ENCODE results near the gene ARHGAP18. TPM values are rescaled to one million over a fixed set of nuclear protein-coding genes. Genes with fewer than 3 reads are reported as not detected.

Gene ARHGAP18
- total RNA-seq, 5 donors from 2014 or later (not counting 1 experiment from before 2014, with no cell fraction given) = 3.6 to 4.3 (median 4.0) TPM

- no peaks in the 10 kb centered on the region for H3K9me3 Mint-ChIP-seq
Observed at GRCh38 chr6:129596522-129596921, 113.5 kb downstream of the ARHGAP18 start.

GRCh38 chr6:129593233-129593564 is 116.8 kb downstream of the ARHGAP18 start:
- Mint-ChIP-seq H3K9me3 (no peaks in the 10 kb centered on the region), H3K4me3 (no peak overlapping the region), H3K36me3 (no peaks in the 10 kb centered on the region), H3K4me1 (peaks cover 0 to 2% (median 0%) of the 10 kb centered on the region in 3 donors), H3K27me3 (no peaks in the 10 kb centered on the region), H3K27ac (no peak overlapping the region)
- ATAC-seq (replicated peaks in 1 of 4) (no peak), DNase-seq (no peak)
- Histone ChIP-seq H3K4me3 (ENCODE audit: control insufficient read depth in 1 of 2, extremely low read depth in 1 of 2, low read length in 1 of 2) (no peak overlapping the region), H3K27me3 (replicated peaks in 1 of 2; ENCODE audit: control insufficient read depth in 2 of 2, extremely low read depth in 1 of 2, insufficient read depth in 2 of 2, low read length in 1 of 2) (no peaks in the 10 kb centered on the region), H3K36me3 (ENCODE audit: control insufficient read depth in 2 of 2, extremely low read depth in 1 of 2, insufficient read depth in 1 of 2, low read length in 1 of 2) (no peaks in the 10 kb centered on the region), H3K9me3 (no peaks in the 10 kb centered on the region), H3K27ac (ENCODE audit: low read length) (no peak overlapping the region), H3K4me1 (ENCODE audit: control insufficient read depth in 1 of 2, extremely low read depth in 1 of 2, insufficient read depth in 2 of 2, low read length in 2 of 2) (no peaks in the 10 kb centered on the region)
- ChIA-PET CTCF (no interaction called here), POLR2A (no interaction called here)
- WGBS (ENCODE audit: insufficient coverage) = no CpG with 5 or more reads among the region's 3 CpGs

More at GRCh38 chr6:129596522-129596921, 113.5 kb downstream of the ARHGAP18 start:
- Mint-ChIP-seq H3K36me3 (no peaks in the 10 kb centered on the region), H3K4me1 (peaks cover 0 to 2% (median 0%) of the 10 kb centered on the region in 3 donors), H3K27ac (no peak overlapping the region), H3K4me3 (no peak overlapping the region), H3K27me3 (no peaks in the 10 kb centered on the region)
- CTCF ChIA-PET = interaction anchor here (0.7 to 5.9 kb wide), 16 partner anchors 11 to 686 kb away, joined by 3 to 147 read pairs (median 4); no protein-coding TSS in a partner anchor
- Histone ChIP-seq H3K27me3 (replicated peaks in 1 of 2; ENCODE audit: control insufficient read depth in 2 of 2, extremely low read depth in 1 of 2, insufficient read depth in 2 of 2, low read length in 1 of 2) (no peaks in the 10 kb centered on the region), H3K4me3 (ENCODE audit: control insufficient read depth in 1 of 2, extremely low read depth in 1 of 2, low read length in 1 of 2) (no peak overlapping the region), H3K36me3 (ENCODE audit: control insufficient read depth in 2 of 2, extremely low read depth in 1 of 2, insufficient read depth in 1 of 2, low read length in 1 of 2) (no peaks in the 10 kb centered on the region), H3K9me3 (no peaks in the 10 kb centered on the region), H3K4me1 (ENCODE audit: control insufficient read depth in 1 of 2, extremely low read depth in 1 of 2, insufficient read depth in 2 of 2, low read length in 2 of 2) (no peaks in the 10 kb centered on the region), H3K27ac (ENCODE audit: low read length) (no peak overlapping the region)
- POLR2A ChIA-PET = interaction anchor here (0.6 kb wide), 2 partner anchors 134 to 300 kb away, joined by 4 to 7 read pairs; no protein-coding TSS in a partner anchor
- ATAC-seq (replicated peaks in 1 of 4) (no peak), DNase-seq (no peak)
- 100% methylated on average over 1 of the region's 1 CpG for WGBS (ENCODE audit: insufficient coverage)

GRCh38 chr6:129592516-129593232 is 117.3 kb downstream of the ARHGAP18 start:
- H3K4me3 Mint-ChIP-seq = no peak overlapping the region
- H3K27me3 ChIP-seq (replicated peaks in 1 of 2; ENCODE audit: control insufficient read depth in 2 of 2, extremely low read depth in 1 of 2, insufficient read depth in 2 of 2, low read length in 1 of 2) = no peaks in the 10 kb centered on the region
- no peak overlapping the region for H3K27ac ChIP-seq (ENCODE audit: low read length)
- no peaks in the 10 kb centered on the region for H3K27me3 Mint-ChIP-seq
- DNase-seq = no peak
- no peaks in the 10 kb centered on the region for H3K9me3 ChIP-seq
- POLR2A ChIA-PET = interaction anchor here in 1 of 2 donors (0.6 kb wide), 1 partner anchor 568 kb away, joined by 3 read pairs; no protein-coding TSS in a partner anchor
- H3K27ac Mint-ChIP-seq = no peak overlapping the region
- no peak overlapping the region for H3K4me3 ChIP-seq (ENCODE audit: control insufficient read depth in 1 of 2, extremely low read depth in 1 of 2, low read length in 1 of 2)
- ATAC-seq (replicated peaks in 1 of 4) = no peak
- peaks cover 0 to 2% (median 0%) of the 10 kb centered on the region in 3 donors for H3K9me3 Mint-ChIP-seq
- H3K36me3 Mint-ChIP-seq = no peaks in the 10 kb centered on the region
- no peaks in the 10 kb centered on the region for H3K4me1 ChIP-seq (ENCODE audit: control insufficient read depth in 1 of 2, extremely low read depth in 1 of 2, insufficient read depth in 2 of 2, low read length in 2 of 2)
- H3K4me1 Mint-ChIP-seq = peaks cover 0 to 2% (median 0%) of the 10 kb centered on the region in 3 donors
- WGBS (ENCODE audit: insufficient coverage) = 100% methylated on average over 1 of the region's 6 CpGs
- H3K36me3 ChIP-seq (ENCODE audit: control insufficient read depth in 2 of 2, extremely low read depth in 1 of 2, insufficient read depth in 1 of 2, low read length in 1 of 2) = no peaks in the 10 kb centered on the region
- CTCF ChIA-PET = no interaction called here

DNA sequence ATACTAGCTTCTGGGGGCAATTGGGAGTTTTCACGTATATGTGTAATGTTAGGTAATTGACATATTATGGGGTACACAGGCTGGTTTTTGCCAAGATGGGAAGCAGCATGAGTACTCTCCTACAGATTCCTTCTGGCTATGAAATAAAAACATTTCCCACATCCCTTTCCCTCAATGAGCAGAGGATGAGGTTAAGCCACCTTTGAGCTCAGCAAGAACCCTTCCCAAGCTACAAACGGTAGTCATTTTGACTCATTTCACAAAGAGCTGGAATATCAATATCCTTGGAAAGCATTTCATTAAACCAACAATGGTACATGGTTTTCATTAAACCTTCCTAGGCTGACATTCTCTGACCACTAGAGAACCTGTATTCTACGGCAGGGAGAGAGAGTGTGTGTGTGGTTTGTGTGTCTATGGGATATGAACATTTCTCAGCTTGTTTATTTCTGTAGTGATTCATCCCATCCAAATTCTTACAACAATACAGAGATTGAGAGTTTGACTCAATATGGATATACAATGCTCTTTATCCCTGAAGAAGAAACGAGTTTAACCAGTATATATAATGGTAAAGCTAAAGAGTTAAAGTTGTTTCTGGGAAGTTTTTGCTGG is 119.5 kb downstream of the ARHGAP18 start:
- Histone ChIP-seq H3K9me3 (no peaks in the 10 kb centered on the region), H3K4me1 (ENCODE audit: control insufficient read depth in 1 of 2, extremely low read depth in 1 of 2, insufficient read depth in 2 of 2, low read length in 2 of 2) (no peaks in the 10 kb centered on the region), H3K36me3 (ENCODE audit: control insufficient read depth in 2 of 2, extremely low read depth in 1 of 2, insufficient read depth in 1 of 2, low read length in 1 of 2) (no peaks in the 10 kb centered on the region), H3K4me3 (ENCODE audit: control insufficient read depth in 1 of 2, extremely low read depth in 1 of 2, low read length in 1 of 2) (no peak overlapping the region), H3K27ac (ENCODE audit: low read length) (no peak overlapping the region), H3K27me3 (replicated peaks in 1 of 2; ENCODE audit: control insufficient read depth in 2 of 2, extremely low read depth in 1 of 2, insufficient read depth in 2 of 2, low read length in 1 of 2) (no peaks in the 10 kb centered on the region)
- ChIA-PET CTCF (interaction anchor here in 1 of 2 donors (0.9 kb wide), 1 partner anchor 431 kb away, joined by 3 read pairs; no protein-coding TSS in a partner anchor), POLR2A (no interaction called here)
- H3K4me3 Mint-ChIP-seq = no peak overlapping the region
- no peaks in the 10 kb centered on the region for H3K27me3 Mint-ChIP-seq
- peaks cover 0 to 3% (median 0%) of the 10 kb centered on the region in 3 donors for H3K9me3 Mint-ChIP-seq
- H3K27ac Mint-ChIP-seq = no peak overlapping the region
- whole genome bisulfite sequencing (ENCODE audit: insufficient coverage) = no CpG with 5 or more reads among the region's 4 CpGs
- ATAC-seq (replicated peaks in 1 of 4) (no peak), DNase-seq (no peak)
- no peaks in the 10 kb centered on the region for H3K36me3 Mint-ChIP-seq
- no peaks in the 10 kb centered on the region for H3K4me1 Mint-ChIP-seq

GRCh38 chr6:129586815-129587214 is 123.2 kb downstream of the ARHGAP18 start:
- H3K36me3 Mint-ChIP-seq = no peaks in the 10 kb centered on the region
- H3K27ac ChIP-seq (ENCODE audit: low read length) = no peak overlapping the region

DNA sequence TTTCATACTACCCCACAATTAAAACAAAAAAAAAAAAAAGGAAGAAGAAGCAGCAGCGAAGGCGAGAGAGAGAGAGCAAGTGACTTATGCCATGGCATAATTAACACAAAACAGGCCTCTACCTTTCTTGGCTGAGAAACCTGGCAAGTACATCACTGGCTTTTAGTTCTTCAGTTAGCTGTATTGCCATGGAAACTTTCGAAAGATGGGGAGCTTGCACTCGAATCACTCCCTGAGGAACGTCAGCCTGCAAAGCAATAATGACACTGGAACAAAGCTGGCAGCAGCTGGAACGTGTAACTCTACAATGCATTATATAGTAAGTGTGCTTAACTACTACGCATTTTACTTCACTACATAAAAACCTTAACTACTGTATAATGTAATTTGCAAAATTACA is 126.1 kb downstream of the ARHGAP18 start:
- CTCF ChIA-PET = interaction anchor here (0.7 to 1.0 kb wide), 2 partner anchors 87 to 213 kb away, joined by 4 to 5 read pairs; no protein-coding TSS in a partner anchor
- Histone ChIP-seq H3K27ac (ENCODE audit: low read length) (no peak overlapping the region), H3K27me3 (replicated peaks in 1 of 2; ENCODE audit: control insufficient read depth in 2 of 2, extremely low read depth in 1 of 2, insufficient read depth in 2 of 2, low read length in 1 of 2) (no peaks in the 10 kb centered on the region), H3K4me3 (ENCODE audit: control insufficient read depth in 1 of 2, extremely low read depth in 1 of 2, low read length in 1 of 2) (no peak overlapping the region), H3K36me3 (ENCODE audit: control insufficient read depth in 2 of 2, extremely low read depth in 1 of 2, insufficient read depth in 1 of 2, low read length in 1 of 2) (no peaks in the 10 kb centered on the region), H3K4me1 (ENCODE audit: control insufficient read depth in 1 of 2, extremely low read depth in 1 of 2, insufficient read depth in 2 of 2, low read length in 2 of 2) (no peaks in the 10 kb centered on the region), H3K9me3 (no peaks in the 10 kb centered on the region)
- Mint-ChIP-seq H3K27me3 (no peaks in the 10 kb centered on the region), H3K9me3 (peaks cover 0 to 3% (median 0%) of the 10 kb centered on the region in 3 donors), H3K36me3 (no peaks in the 10 kb centered on the region), H3K4me3 (no peak overlapping the region), H3K27ac (no peak overlapping the region), H3K4me1 (no peaks in the 10 kb centered on the region)
- ATAC-seq (replicated peaks in 1 of 4) (no peak), DNase-seq (no peak)
- POLR2A ChIA-PET = no interaction called here
- 100% methylated on average over 4 of the region's 7 CpGs for WGBS (ENCODE audit: insufficient coverage)

More at GRCh38 chr6:129586815-129587214, 123.2 kb downstream of the ARHGAP18 start:
- ChIA-PET CTCF (no interaction called here), POLR2A (no interaction called here)
- Mint-ChIP-seq H3K4me3 (no peak overlapping the region), H3K9me3 (peaks cover 0 to 3% (median 0%) of the 10 kb centered on the region in 3 donors), H3K27ac (no peak overlapping the region), H3K4me1 (no peaks in the 10 kb centered on the region), H3K27me3 (no peaks in the 10 kb centered on the region)
- no peaks in the 10 kb centered on the region for H3K36me3 ChIP-seq (ENCODE audit: control insufficient read depth in 2 of 2, extremely low read depth in 1 of 2, insufficient read depth in 1 of 2, low read length in 1 of 2)
- H3K4me3 ChIP-seq (ENCODE audit: control insufficient read depth in 1 of 2, extremely low read depth in 1 of 2, low read length in 1 of 2) = no peak overlapping the region
- 92% methylated on average over 2 of the region's 2 CpGs for WGBS (ENCODE audit: insufficient coverage)
- H3K27me3 ChIP-seq (replicated peaks in 1 of 2; ENCODE audit: control insufficient read depth in 2 of 2, extremely low read depth in 1 of 2, insufficient read depth in 2 of 2, low read length in 1 of 2) = no peaks in the 10 kb centered on the region
- no peaks in the 10 kb centered on the region for H3K9me3 ChIP-seq
- DNase-seq = no peak
- H3K4me1 ChIP-seq (ENCODE audit: control insufficient read depth in 1 of 2, extremely low read depth in 1 of 2, insufficient read depth in 2 of 2, low read length in 2 of 2) = no peaks in the 10 kb centered on the region
- ATAC-seq (replicated peaks in 1 of 4) = no peak
